ENCODE results near the gene GOLGA6L7.

DNA sequence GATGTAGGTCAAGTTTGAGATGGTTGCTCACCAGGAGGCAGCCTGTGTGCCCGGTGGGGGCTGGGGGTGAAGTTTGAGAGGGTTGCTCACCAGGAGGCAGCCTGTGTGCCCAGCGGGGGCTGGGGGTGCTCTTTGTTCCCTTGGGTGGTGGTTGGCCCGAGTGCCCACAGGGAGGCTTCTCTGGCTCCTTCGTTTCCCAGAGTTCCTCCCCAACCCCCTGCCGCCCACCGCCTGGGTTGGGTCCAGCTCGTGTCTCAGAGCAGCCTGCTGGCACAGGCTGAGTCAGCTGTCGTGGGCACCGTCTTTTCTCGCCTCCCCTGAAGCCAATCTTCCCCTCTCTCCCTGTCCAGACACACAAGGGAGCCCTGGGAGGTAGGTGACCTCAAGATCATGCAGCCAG lies 40.5 kb upstream of the GOLGA6L7 start:
- TF ChIP-seq, protein P1, sequence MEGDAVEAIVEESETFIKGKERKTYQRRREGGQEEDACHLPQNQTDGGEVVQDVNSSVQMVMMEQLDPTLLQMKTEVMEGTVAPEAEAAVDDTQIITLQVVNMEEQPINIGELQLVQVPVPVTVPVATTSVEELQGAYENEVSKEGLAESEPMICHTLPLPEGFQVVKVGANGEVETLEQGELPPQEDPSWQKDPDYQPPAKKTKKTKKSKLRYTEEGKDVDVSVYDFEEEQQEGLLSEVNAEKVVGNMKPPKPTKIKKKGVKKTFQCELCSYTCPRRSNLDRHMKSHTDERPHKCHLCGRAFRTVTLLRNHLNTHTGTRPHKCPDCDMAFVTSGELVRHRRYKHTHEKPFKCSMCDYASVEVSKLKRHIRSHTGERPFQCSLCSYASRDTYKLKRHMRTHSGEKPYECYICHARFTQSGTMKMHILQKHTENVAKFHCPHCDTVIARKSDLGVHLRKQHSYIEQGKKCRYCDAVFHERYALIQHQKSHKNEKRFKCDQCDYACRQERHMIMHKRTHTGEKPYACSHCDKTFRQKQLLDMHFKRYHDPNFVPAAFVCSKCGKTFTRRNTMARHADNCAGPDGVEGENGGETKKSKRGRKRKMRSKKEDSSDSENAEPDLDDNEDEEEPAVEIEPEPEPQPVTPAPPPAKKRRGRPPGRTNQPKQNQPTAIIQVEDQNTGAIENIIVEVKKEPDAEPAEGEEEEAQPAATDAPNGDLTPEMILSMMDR (IDR thresholded peaks at IDR 0.05), result no peak
- TF ChIP-seq POLR2A (IDR thresholded peaks at IDR 0.05), result no peak

Measured in right lobe of liver (tissue), 4 donors.